Measurements from ENCODE around the gene NDRG3.

The NDRG3 gene

GRCh38 chr20:36663031-36663430 is 82.9 kb downstream of the NDRG3 start:
- no peak for FAIRE-seq
- TF ChIP-seq CTCF (IDR thresholded peaks at IDR 0.05; ENCODE audit: insufficient read depth, missing control alignments) = no peak
- DNase-seq (ENCODE audit: insufficient read length, low spot score) = no peak

GRCh38 chr20:36658300-36658699 is 87.6 kb downstream of the NDRG3 start:
- TF ChIP-seq CTCF (IDR thresholded peaks at IDR 0.05; ENCODE audit: insufficient read depth, missing control alignments) = no peak
- no peak for DNase-seq (ENCODE audit: insufficient read length, low spot score)
- no peak for FAIRE-seq

GRCh38 chr20:36656733-36657132 is 89.2 kb downstream of the NDRG3 start:
- no peak for TF ChIP-seq CTCF (IDR thresholded peaks at IDR 0.05; ENCODE audit: insufficient read depth, missing control alignments)
- FAIRE-seq (no peak), DNase-seq (ENCODE audit: insufficient read length, low spot score) (no peak)

GRCh38 chr20:36655004-36655403 is 90.9 kb downstream of the NDRG3 start:
- TF ChIP-seq CTCF (IDR thresholded peaks at IDR 0.05; ENCODE audit: insufficient read depth, missing control alignments) = no peak
- DNase-seq (ENCODE audit: insufficient read length, low spot score) = no peak
- FAIRE-seq = no peak

- FAIRE-seq (no peak), DNase-seq (ENCODE audit: insufficient read length, low spot score) (no peak)
- TF ChIP-seq CTCF (IDR thresholded peaks at IDR 0.05; ENCODE audit: insufficient read depth, missing control alignments) = no peak
Measured at GRCh38 chr20:36654506-36654905, 91.4 kb downstream of the NDRG3 start.

GRCh38 chr20:36653456-36653855 is 92.4 kb downstream of the NDRG3 start:
- FAIRE-seq (no peak), DNase-seq (ENCODE audit: insufficient read length, low spot score) (no peak)
- no peak for TF ChIP-seq CTCF (IDR thresholded peaks at IDR 0.05; ENCODE audit: insufficient read depth, missing control alignments)

- no peak for DNase-seq (ENCODE audit: insufficient read length, low spot score)
- TF ChIP-seq CTCF (IDR thresholded peaks at IDR 0.05; ENCODE audit: insufficient read depth, missing control alignments) = no peak
- FAIRE-seq = no peak
Measured at GRCh38 chr20:36647196-36648121, 98.4 kb downstream of the NDRG3 start.
